Activated naive CD4-positive, alpha-beta T cell (primary cell): ENCODE measurements around the gene ATP4B.
"Not testable (repeated sequence)": the region's sequence is repeated elsewhere in the genome, so short reads cannot be mapped to it uniquely, and the experiment has no call there.

ENCODE experiments used
- DNase-seq, 4 experiments: peaks; one replicate each; lab custom pipeline; 2025; lab: John Stamatoyannopoulos, UW

Gene ATP4B

GRCh38 chr13:113624235-113624587, 33.8 kb downstream of the ATP4B start:
- no peak for DNase-seq

- no peak for DNase-seq
Observed at GRCh38 chr13:113623491-113624234, 34.3 kb downstream of the ATP4B start.

DNA sequence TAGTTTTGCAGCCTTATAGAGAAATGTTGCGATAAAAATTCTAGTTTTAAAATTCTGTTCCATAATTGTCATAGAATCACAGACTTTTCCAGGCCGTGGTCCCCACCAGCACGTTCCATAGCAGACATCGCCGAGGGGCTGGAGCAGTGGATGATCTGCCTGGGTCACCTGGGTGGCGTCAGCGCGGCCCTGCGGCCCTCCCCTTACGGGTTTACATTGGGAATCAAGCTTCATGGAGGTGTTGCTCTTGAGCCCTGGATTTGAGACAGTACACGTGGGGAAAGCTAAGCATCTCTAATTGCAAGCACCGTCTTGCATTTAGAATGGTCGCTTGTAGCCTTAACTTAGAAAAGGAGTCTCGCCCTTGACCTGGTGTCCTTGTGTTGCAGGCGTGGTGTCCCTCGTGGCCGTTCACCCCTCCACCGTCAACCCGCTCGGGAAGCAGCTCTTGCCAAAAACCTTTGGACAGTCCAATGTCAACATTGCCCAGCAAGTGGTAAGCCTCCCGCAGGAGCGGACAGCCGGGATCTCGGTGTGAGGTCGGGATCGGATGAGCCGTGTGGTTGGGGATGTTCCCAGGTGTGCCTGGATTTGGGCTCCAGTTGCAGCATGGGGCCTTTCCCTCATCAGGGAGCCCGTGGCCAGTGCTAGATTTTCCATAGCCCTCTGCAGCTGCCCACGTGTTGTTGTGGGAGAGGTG, 35.1 kb downstream of the ATP4B start:
- no peak for DNase-seq

DNA sequence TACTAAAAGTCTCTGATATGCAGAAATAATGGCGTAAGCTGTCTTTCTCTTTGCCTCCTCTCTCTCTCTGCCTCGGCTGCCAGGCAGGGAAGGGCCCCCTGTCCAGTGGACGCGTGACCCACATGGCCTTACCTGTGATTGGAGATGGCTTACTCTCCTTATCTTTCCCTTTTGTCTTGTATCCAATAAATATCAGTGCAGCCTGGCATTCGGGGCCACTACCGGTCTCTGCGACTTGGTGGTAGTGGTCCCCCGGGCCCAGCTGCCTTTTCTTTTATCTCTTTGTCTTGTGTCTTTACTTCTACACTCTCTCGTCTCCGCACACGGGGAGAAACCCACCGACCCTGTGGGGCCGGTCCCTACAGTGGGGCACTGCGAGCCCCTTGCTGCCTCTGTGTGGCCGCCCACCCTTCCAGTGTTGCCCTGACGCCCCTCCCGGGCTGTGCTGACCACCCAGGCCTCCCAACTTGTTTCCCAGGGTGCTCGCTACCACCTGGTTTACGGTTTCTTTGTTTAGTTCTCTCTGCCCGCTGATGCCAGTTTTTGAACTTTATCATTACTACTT, 35.9 kb downstream of the ATP4B start:
- DNase-seq: not testable (repeated sequence)

DNA sequence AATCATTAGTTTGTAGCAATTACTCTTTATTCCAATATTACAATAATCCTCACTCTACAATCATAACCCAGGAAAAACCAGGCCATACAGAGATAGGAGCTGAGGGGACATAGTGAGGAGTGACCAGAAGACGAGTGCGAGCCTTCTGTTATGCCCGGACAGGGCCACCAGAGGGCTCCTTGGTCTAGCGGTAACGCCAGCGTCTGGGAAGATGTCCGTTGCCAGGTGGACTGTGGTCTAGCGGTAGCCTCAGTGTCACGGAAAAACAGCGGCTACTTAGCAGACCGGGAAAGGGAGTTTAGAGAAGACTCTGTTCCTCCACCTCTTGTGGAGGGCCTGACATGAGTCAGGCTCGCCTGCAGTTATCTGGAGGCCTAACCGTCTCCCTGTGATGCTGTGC, 36.5 kb downstream of the ATP4B start:
- DNase-seq: not testable (repeated sequence)

DNA sequence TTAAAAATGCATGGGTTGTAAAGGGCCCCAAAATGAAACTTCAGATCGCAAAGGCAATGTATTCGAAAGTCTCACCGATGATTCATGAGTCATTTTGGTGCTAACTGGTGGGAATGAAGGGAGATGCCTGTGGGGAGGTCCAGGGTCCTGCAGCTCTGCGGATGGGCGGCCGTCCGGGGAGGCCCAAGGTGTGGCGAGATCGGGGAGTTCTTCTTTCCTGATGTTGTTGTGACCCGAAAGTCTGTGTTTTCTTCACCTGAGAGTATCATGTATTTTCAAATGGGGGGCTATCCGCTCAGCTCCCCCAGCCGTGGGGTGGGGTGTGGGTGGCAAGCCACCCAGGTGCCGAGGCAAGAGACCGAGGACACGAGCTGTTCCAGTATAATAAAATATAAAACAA, 37.0 kb downstream of the ATP4B start:
- no peak for DNase-seq

DNA sequence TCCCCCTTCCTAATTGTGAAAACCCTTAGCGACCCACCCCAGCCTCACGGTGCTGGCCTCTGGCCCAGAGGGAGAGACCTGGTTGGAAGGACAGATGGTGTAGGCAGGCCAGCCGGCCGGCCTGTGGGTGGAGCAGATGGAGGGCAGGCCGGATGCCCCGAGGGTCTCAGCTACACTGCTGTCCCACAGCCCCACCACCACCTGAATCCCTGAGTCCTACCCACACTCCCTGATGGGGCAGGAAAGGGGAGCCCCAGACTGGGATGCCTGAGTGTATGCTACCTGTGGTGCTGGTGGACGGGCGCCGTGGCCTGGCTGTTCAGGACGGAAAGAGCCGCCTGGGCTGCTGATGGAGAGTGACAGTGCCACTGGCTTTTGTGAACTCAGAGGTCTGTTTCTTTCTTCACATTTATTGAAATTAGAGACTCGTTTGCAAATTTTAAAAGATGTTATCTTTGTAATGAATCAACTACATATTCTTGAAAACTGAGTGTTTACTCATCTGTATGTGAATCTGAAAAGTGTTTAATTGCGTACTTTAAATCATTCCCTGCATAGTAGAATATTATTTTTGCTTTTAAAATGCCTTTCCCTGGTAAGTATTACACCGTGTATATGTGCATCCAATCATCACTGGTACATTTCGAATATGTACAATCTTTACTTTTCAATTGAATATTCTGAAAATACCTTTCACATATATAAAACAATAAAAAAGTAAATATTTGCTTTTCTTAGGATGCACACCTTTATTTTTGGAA, 37.8 kb downstream of the ATP4B start:
- no peak for DNase-seq

- DNase-seq: no peak
Observed at GRCh38 chr13:113618455-113618854, 39.5 kb downstream of the ATP4B start.

GRCh38 chr13:113617961-113618360, 40.0 kb downstream of the ATP4B start:
- no peak for DNase-seq

- DNase-seq: no peak
Observed at GRCh38 chr13:113616991-113617749, 40.8 kb downstream of the ATP4B start.

GRCh38 chr13:113616281-113616906, 41.6 kb downstream of the ATP4B start:
- DNase-seq: no peak

- no peak for DNase-seq
Observed at GRCh38 chr13:113613789-113614379, 44.1 kb downstream of the ATP4B start.

GRCh38 chr13:113612607-113613006, 45.4 kb downstream of the ATP4B start:
- no peak for DNase-seq

- DNase-seq: no peak
Observed at GRCh38 chr13:113611996-113612395, 46.0 kb downstream of the ATP4B start.

DNA sequence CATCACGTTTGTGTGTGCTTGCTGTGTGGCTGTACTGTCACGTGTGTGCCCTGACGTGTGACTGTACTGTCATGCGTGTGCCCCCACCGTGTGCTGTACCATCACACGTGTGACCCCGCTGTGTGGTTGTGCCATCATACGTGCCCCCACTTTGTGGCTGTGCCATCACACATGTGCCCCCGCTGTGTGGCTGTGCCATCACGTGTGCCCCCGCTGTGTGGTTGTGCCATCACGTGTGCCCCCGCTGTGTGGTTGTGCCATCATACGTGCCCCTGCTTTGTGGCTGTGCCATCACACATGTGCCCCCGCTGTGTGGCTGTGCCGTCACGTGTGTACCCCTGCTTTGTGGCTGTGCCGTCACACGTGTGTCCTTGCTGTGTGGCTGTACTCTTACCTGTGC, 47.7 kb downstream of the ATP4B start:
- no peak for DNase-seq

DNA sequence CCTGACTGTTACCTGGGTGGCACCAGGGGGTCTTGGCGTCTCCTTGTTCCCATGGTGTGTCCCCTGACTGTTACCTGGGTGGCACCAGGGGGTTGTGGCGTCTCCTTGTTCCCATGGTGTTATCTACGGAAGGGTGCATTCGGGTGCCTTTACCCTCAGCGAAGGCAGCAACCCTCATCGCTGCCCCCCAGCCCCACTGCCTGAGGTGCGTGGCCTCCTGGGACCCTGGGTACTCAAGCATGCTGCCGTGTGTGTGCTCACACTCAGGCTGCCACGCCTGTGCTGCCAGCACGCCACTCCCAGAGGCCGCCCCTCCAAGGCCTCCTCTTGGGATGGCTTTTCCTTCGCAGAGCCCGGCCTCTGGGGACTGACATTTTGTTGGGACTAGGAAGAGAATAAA, 48.4 kb downstream of the ATP4B start:
- no peak for DNase-seq

DNA sequence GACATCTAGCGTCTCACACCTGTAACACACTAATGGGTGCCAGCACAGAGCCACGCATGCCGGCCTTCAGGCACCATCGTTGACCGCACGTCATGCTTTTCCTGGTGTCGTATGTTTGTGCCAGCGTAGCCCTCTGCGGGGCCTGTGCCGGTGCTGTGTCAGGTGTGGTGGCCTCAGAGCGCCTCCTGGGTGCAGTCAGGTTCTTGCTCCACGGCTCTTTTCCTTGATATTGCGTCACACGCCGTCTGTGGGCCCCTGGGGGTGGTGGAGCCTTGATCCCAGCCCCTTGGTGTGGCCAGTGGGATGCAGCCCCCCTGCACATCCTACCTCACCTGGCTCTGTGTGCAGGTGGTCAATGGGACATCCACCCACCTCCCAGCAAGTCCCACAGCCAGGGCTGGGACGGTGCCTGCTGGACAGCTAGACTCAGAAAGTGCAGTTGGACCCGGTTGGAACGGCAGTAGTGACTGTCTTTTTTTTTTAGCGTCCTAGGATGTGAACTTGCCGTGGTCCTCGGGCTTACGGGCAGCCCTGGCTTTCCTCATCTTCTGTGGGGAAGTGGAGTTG, 48.9 kb downstream of the ATP4B start:
- no peak for DNase-seq

- no peak for DNase-seq
Observed at GRCh38 chr13:113607889-113608635, 49.9 kb downstream of the ATP4B start.

DNA sequence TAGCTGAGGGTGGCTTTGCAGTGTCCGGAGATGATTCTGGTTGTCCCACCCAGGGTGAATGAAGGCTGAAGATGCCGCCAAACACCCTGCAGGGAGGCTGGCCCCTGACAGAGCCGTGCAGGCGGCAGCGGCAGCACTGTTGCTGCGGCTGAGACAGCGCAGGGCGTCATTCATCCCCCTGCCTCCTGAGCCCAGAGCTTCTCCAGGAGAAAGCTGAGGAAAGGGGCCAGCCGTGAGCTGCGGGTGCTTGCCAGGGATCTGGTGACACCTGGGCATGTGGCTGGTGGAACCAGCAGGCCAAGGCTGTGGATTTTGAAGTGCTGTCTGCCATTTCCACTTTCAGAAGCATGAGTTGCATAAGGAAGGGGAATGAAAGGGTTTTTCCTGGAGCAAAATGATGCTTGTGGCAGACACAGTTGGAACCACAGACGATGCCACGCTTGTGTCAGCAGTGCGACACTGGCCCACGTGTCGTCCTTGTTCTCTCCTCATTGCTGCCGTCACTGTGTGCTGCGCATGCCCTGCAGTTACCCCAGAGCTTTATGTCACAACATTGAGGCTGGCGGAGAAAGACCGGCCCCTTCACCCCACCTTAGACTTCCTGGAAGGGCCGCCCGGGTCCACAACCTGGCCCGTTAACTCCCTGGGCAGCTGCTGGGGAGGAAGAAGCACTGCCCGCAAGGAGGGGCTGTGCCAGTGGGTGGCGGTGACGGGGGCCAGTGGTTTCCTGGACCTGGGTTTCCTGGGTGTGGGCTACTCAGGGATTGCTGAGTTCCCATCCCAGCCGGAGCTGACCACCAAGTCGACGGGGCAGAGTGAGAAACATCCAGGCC, 50.7 kb downstream of the ATP4B start:
- DNase-seq: no peak
